ENCODE data around the gene CFAP46.

GRCh38 chr10:132859084-132859855, 83.1 kb downstream of the CFAP46 start:
- no peak for TF ChIP-seq CTCF (IDR thresholded peaks at IDR 0.05)
- no peak for TF ChIP-seq POLR2A (IDR thresholded peaks at IDR 0.05; ENCODE audit: low read depth)
- TF ChIP-seq EP300 (IDR thresholded peaks at IDR 0.05): no peak
